IPS-15b (cell line): ENCODE data around the gene TBC1D24.

Source experiments
- H3K27me3 ChIP-seq: one replicate; pipeline ENCODE4 v1.6.1; 2013; ENCODE audit warnings: low read length; ENCODE audit not compliant: control insufficient read depth, insufficient read depth
- H3K36me3 ChIP-seq: one replicate; pipeline ENCODE4 v1.6.1; 2013; ENCODE audit warnings: low read length; ENCODE audit not compliant: control insufficient read depth, insufficient read depth
- H3K4me1 ChIP-seq: one replicate; pipeline ENCODE4 v1.6.1; 2013; ENCODE audit warnings: mild to moderate bottlenecking, low read length; ENCODE audit not compliant: control insufficient read depth, insufficient read depth
- H3K4me3 ChIP-seq: one replicate; pipeline ENCODE4 v1.5.1; 2013; ENCODE audit warnings: low read depth, low read length
- H3K9ac ChIP-seq: one replicate; pipeline ENCODE4 v1.6.1; 2013; ENCODE audit warnings: low read depth, mild to moderate bottlenecking, low read length
- H3K9me3 ChIP-seq: one replicate; pipeline ENCODE4 v1.6.1; 2013; ENCODE audit warnings: mild to moderate bottlenecking, low read length; ENCODE audit not compliant: control insufficient read depth, insufficient read depth

TBC1D24 gene

DNA sequence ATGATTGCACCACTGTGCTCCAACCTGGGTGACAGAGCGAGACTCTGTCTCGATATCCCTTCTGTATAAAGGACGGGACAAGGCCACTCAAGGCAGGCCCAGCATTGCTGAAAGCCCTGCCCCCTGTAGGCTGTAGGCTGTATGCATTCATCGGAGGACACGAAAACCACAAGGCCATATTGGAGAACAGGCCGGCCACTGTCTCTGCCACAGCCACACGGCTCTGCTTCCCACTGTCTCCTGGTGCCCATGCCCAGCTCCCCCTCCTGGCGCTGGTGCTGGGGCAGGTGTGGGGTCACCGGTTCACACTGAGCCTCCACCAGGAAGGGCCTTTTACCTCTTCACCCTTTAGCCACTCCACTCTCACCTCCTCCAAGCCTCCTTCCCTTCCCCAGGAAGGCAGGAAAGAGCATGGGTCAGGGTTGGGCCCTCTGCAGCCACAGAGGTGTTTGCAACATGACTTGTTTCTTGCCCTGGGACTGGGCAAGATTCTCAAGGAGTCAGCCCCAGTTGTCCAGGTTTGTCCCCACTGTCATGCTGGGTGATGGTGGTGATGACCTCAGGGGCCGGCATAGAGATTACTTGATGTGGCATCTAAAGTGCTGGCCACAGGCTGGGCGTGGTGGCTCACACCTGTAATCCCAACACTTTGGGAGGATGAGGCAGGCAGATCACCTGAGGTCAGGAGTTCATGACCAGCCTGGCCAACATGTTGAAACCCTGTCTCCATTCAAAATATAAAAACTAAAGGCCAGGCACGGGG lies 9.1 kb upstream of the TBC1D24 start:
- Histone ChIP-seq H3K4me3 (no peak overlapping the region), H3K4me1 (peaks cover 11% of the 10 kb centered on the region), H3K9ac (no peak overlapping the region), H3K36me3 (peaks cover 29% of the 10 kb centered on the region), H3K9me3 (no peaks in the 10 kb centered on the region), H3K27me3 (peaks cover 6% of the 10 kb centered on the region)

DNA sequence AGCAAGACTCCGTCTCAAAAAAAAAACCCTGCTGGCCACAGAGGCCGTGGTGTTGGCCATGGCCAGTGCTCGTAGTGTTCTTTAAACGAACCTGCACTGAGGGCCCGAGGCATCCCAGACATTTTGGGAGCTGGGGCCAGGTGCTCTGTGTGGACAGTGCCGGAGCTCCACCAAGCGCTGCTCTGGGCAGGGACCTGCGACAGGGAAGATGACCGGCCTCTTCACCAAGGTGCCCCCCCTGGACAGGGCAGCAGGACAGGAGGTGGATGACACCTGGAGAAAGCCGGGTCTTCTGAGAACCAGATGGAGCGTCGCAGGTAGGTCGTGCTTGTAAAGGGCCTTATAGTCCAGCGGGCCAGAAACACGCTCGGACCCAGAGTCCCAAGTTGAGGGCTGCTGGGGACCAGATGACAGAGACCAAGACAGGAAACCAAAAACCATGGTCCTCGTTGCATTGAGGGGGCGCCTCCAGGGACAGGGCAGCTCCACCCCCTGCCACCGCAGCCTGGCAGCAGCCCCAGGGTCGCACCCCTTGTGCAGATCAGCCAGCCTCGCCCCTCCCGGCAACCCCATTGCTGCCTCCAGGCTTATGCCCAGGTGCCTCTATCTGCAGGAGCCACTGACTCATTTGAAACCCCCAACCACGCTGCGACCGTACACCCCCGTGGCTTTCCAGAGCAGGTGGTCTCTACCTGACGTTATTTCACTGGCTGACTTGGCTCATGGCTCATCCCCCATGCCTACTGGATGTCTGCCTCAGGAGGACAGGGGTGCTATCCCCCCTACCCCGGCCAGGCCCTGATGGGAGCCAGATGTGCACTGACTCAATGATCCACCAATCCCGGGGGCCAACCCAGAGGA lies 8.0 kb upstream of the TBC1D24 start:
- H3K36me3 ChIP-seq, result peaks cover 19% of the 10 kb centered on the region
- peaks cover 8% of the 10 kb centered on the region for H3K27me3 ChIP-seq
- no peaks in the 10 kb centered on the region for H3K9me3 ChIP-seq
- peak overlapping the region; percentile 37 for H3K9ac ChIP-seq
- peaks cover 11% of the 10 kb centered on the region for H3K4me1 ChIP-seq
- H3K4me3 ChIP-seq, result peak overlapping the region; percentile 43

DNA sequence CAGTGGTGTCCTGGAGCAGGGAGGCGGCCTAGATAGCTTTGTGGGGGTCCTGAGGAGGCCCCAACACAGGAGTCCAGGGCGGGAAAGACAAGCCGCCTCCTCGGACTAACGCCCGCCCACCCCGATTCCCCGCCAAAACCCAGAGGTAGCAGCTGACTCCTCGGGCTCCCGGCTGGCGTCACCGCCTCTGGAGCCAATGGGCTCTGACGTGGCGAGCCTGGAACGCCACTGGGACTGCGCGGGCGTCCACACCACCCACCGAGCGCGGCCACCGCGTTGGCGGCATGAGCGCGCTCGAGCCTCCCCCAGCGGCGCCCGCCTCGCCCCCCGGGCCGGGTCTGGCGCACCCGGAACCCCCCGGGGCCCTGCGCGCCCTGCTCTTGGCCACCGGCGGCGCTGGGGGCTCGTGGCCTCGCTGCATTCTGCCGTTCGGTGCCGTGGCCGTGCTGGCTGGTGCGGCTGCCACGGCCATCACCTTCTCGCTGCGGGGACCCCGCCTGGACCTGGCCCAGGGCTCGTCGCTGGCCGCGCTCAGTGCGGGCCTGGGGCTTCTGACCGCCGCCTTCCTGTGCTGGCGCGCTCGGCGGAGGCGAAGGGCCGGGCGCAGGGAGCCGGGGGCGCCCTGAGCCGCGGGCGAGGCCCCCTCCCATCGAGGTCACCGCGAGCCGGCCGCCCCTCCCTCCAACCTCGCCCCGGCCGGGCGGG lies 7.2 kb upstream of the TBC1D24 start:
- H3K4me1 ChIP-seq, result peaks cover 11% of the 10 kb centered on the region
- peak overlapping the region; percentile 43 for H3K4me3 ChIP-seq
- peak overlapping the region; percentile 38 for H3K9ac ChIP-seq
- peaks cover 12% of the 10 kb centered on the region for H3K36me3 ChIP-seq
- peaks cover 11% of the 10 kb centered on the region for H3K27me3 ChIP-seq
- no peaks in the 10 kb centered on the region for H3K9me3 ChIP-seq

DNA sequence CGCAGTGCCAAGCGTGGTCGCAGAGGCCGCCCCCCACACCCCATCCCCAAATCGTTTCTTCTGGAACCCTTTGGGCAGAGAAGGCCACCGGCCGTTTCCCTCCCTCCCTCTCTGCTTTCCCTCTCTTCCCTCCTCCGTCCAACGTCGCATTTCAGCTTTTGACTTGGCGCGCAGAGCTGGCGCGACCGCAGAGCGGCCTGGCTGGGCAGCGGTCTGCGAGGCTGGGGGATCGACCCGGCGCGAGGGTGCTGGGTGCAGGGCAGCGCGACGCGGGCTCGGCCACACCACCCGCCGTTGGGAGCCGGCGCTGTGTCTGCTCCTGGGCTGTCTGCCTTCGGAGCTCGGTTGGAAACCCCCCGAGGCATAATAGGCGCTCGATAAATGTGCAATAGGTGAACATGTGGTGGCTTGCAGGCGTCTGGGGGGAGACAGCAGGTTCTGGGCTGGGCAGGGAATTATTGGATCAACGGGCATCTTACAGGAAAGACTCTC lies 6.6 kb upstream of the TBC1D24 start:
- H3K36me3 ChIP-seq, result peaks cover 10% of the 10 kb centered on the region
- H3K9me3 ChIP-seq, result no peaks in the 10 kb centered on the region
- H3K27me3 ChIP-seq, result peaks cover 15% of the 10 kb centered on the region
- H3K9ac ChIP-seq, result peak overlapping the region; percentile 38
- H3K4me1 ChIP-seq, result peaks cover 11% of the 10 kb centered on the region
- peak overlapping the region; percentile 43 for H3K4me3 ChIP-seq

DNA sequence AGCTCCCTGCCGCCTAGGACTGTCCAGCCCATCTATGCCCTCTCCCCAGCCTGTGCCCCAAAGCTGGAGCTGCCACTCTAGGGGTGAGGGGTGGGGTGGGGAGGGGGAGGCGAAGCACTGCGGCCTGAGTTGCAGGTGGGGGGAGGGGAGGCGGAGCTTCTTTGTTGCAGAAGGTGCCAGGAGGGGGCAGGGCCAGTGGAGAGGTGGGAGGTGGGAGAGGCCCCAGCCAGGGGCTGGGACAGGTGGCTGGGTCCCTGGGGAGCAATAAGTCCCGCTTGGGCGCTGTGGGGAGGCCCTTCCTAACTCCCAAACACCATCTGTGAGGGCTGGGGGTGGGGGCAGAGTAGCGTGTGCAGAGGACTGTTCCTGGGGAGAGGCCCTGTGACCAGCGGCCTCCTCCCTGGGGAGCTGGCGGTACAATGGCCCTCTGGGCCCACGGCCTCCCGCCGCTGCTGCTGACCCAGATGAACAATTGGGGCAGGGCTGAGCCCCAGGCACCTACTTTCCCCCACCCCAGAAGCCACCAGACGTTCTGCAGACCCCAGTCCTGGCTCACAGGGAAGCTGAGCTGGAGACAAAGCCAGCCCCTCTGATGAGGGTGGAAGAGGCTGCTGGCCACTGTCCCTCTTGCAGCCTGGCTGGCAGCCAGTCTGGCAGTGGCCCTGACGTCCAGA lies 6.1 kb upstream of the TBC1D24 start:
- Histone ChIP-seq H3K9ac (peak overlapping the region; percentile 38), H3K4me3 (peak overlapping the region; percentile 43), H3K9me3 (no peaks in the 10 kb centered on the region), H3K27me3 (peaks cover 16% of the 10 kb centered on the region), H3K36me3 (peaks cover 7% of the 10 kb centered on the region), H3K4me1 (peaks cover 11% of the 10 kb centered on the region)

- H3K9me3 ChIP-seq, result no peaks in the 10 kb centered on the region
- peaks cover 6% of the 10 kb centered on the region for H3K36me3 ChIP-seq
- peaks cover 16% of the 10 kb centered on the region for H3K27me3 ChIP-seq
- H3K9ac ChIP-seq, result no peak overlapping the region
- H3K4me1 ChIP-seq, result peaks cover 11% of the 10 kb centered on the region
- H3K4me3 ChIP-seq, result peak overlapping the region; percentile 22
Observed at GRCh38 chr16:2469399-2470233, 5.3 kb upstream of the TBC1D24 start.

DNA sequence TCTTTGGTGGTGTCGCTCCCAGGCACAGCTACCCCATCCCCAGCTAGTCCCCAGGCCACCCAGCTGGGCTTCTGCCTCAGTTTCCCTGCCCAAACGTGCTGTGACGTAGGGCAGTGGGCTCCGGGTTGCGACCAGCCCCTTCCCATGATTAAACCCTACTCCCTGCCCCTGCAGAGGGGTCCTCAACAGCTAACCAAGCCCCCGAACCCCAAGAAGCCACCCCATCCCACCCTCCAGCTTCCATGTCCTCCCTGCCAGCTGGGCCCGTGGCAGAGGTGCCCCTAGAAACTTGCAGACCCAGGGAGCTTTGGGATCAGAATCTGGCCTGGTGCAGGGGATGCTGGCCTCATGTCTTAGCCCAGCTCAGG lies 4.7 kb upstream of the TBC1D24 start:
- Histone ChIP-seq H3K27me3 (peaks cover 16% of the 10 kb centered on the region), H3K9ac (no peak overlapping the region), H3K36me3 (peaks cover 6% of the 10 kb centered on the region), H3K9me3 (no peaks in the 10 kb centered on the region), H3K4me3 (no peak overlapping the region), H3K4me1 (peaks cover 11% of the 10 kb centered on the region)

DNA sequence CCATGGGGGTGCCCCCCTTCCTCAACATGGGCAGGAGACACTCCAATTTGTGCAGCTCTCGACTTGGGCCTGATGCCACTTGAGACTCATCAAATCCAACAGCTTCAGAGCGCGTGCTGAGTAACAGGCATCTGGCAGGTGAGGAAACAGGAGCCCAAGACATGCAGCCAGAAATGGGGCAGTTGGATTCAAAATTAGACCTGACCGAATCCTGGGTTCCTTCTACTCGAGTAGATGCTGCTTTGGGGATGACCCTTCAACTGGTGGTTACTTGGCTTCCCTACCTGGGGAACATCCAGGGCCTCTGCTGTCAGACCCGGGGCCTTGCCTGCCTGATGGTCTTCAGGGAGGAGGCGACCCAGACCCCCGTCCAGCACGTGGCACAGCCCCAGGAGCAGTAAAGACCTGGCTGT lies 4.3 kb upstream of the TBC1D24 start:
- Histone ChIP-seq H3K4me3 (peak overlapping the region; percentile 26), H3K9me3 (no peaks in the 10 kb centered on the region), H3K36me3 (peaks cover 4% of the 10 kb centered on the region), H3K4me1 (peaks cover 11% of the 10 kb centered on the region), H3K27me3 (peaks cover 16% of the 10 kb centered on the region), H3K9ac (no peak overlapping the region)

- Histone ChIP-seq H3K27me3 (peaks cover 16% of the 10 kb centered on the region), H3K9ac (no peak within 1 kb of the TSS), H3K4me3 (peak within 1 kb of the TSS; percentile 26), H3K36me3 (no peaks in the 10 kb centered on the region), H3K4me1 (peaks cover 13% of the 10 kb centered on the region), H3K9me3 (no peaks in the 10 kb centered on the region)
Observed at GRCh38 chr16:2471016-2471652, 3.8 kb upstream of the TBC1D24 start, which contains the start of gene NTN3. NTN3 (plus strand) TSS chr16:2471297; CDS start chr16:2471702, 405 bp downstream.
